PC-9 (cell line): Measurements from ENCODE around the gene TES.

Experiments used
- CTCF ChIP-seq: fragments of 200-600 bp; sonication (generic); conservative IDR thresholded peaks from 2 replicates; pipeline ENCODE4 v1.6.1; 2017; ENCODE audit warnings: mixed run types, antibody characterized with exemption, mild to moderate bottlenecking, moderate library complexity
- EZH2 ChIP-seq: fragments of 200-600 bp; sonication (generic); IDR thresholded peaks from 2 replicates; pipeline ENCODE4 v1.8.0; 2017; ENCODE audit warnings: antibody characterized with exemption, low read depth

GRCh38 chr7:116161728-116162127, 48.6 kb upstream of the TES start:
- TF ChIP-seq EZH2 = no peak
- TF ChIP-seq CTCF = no peak
